HG02840 (cell line): ENCODE data around the gene MMP13.
"Not testable (repeated sequence)": the region's sequence is repeated elsewhere in the genome, so short reads cannot be mapped to it uniquely, and the experiment has no call there.

ENCODE experiments used
- ATAC-seq: cut with Tn5 transposase; IDR thresholded peaks from one replicate; pipeline ENCODE4 v1.9.1; 2021; ENCODE audit warnings: mild to moderate bottlenecking, moderate library complexity, moderate number of reproducible peaks; ENCODE audit not compliant: unreplicated experiment, low FRiP score

MMP13 gene

GRCh38 chr11:102955624-102956023 is at the start of gene MMP13:
MMP13 (minus strand) TSS chr11:102955732; CDS start chr11:102955705, 27 bp downstream.
- no peak for ATAC-seq

DNA sequence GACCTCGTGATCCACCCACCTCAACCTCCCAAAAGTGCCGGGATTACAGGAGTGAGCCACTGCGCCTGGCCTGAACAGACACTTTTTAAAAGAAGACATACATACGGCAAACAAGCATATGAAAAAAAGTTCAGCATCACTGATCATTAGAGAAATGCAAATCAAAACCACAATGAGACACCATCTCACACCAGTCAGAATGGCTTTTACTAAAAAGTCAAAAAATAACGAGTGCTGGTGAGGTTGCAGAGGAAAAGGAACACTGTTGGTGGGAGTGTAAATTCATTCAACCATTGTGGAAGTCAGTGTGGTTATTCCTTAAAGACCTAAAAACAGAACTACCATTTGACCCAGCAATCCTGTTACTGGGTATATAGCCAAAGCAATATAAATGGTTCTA is 48.7 kb upstream of the MMP13 start:
- not testable (repeated sequence) for ATAC-seq

- no peak for ATAC-seq
Measured at GRCh38 chr11:102994105-102994504, 38.6 kb upstream of the MMP13 start.

GRCh38 chr11:102991776-102992175 is 36.2 kb upstream of the MMP13 start:
- ATAC-seq = no peak

- no peak for ATAC-seq
Measured at GRCh38 chr11:102990145-102990544, 34.6 kb upstream of the MMP13 start.

DNA sequence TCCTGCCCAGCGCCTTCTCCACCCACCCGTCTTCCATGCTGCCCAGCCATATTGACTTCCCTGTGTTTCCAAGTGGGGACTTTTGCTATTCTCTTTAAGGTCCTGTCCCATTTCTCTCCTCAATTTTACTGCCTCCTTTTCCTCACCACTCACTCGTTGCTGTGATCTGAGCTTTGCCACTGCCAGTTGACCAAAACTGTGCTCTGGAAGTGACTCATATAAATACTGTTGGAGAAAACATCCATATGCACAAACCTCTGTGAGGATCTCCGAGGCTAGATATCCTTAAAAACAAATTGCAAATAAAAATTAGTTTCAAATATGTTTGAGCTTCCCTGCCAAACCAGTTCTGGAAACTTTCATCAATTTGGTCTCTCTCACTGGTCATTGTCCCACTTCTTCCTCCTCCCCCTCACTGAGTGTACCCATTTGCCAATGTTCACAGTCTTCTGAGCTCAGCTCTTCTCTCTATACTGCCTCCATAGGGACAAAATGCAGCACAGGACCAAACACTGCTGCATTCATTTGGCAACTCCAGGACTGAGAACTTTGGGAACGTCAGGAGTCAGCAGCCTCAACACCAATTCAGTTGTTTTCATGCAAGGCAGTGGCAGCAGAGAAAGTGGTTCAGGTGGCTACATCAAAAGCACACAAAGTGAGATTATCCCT is 34.0 kb upstream of the MMP13 start:
- ATAC-seq = no peak

- ATAC-seq = no peak
Measured at GRCh38 chr11:102986815-102987214, 31.3 kb upstream of the MMP13 start.

GRCh38 chr11:102985850-102986249 is 30.3 kb upstream of the MMP13 start:
- ATAC-seq = no peak

DNA sequence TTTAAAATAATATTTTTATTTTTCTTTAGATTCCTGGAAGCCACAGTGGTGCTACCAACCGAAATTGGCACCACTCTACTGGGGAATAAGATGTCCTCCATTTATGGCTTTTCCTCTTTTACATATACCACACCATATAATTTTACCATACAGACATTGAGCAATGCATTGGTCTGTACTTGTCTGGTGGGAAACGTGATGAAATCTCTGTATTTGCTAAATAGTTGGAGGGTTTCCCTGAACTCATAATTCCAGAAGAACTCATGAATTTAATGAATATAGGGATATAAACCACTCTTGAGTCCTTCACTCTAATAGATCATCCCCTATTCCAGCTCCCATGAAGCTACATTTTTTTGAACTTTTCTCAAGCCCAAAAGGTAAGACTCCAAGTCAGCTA is 28.0 kb upstream of the MMP13 start:
- ATAC-seq = no peak

GRCh38 chr11:102981324-102981910 is 25.9 kb upstream of the MMP13 start:
- no peak for ATAC-seq

GRCh38 chr11:102974552-102975280 is 19.2 kb upstream of the MMP13 start:
- ATAC-seq = no peak

- not testable (repeated sequence) for ATAC-seq
Measured at GRCh38 chr11:102973698-102974097, 18.2 kb upstream of the MMP13 start.

DNA sequence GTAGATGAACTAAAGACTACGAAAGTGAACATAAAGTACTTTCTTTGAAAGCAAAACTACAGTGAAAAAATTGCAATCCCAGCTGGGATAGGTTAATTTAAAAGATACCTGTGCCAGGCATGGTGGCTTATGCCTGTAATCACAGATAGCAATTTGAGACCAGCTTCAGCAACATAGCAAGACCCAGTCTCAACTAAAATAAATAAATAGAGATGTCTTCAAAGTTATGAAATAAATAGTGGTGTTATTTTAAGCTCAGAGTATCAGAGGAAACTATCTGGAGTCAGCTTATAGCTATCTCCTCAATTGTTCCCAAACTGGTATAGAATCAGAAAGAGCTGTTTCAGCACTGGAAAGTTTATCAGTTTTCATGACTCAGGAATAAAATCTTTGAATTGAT is 17.3 kb upstream of the MMP13 start:
- ATAC-seq = no peak

- ATAC-seq = no peak
Measured at GRCh38 chr11:102971766-102972165, 16.2 kb upstream of the MMP13 start.

DNA sequence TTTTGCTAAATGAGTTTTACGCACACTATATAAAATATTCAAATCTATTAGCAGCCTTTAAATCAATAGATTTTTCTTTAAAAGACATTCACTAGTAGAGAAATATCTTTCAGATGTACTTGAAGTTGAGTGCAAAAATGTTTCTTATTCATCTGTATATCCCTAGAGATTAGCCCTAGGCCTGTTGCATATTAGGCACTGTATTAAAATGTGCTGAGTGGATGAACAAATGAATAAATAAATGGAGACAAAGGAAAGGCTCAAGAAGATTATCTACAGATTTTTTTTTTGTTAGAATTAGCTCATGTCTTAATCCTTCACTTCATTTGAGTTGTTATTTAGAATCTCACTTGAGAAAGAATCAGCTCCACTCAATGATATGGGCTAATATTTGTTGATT is 12.0 kb upstream of the MMP13 start:
- no peak for ATAC-seq

DNA sequence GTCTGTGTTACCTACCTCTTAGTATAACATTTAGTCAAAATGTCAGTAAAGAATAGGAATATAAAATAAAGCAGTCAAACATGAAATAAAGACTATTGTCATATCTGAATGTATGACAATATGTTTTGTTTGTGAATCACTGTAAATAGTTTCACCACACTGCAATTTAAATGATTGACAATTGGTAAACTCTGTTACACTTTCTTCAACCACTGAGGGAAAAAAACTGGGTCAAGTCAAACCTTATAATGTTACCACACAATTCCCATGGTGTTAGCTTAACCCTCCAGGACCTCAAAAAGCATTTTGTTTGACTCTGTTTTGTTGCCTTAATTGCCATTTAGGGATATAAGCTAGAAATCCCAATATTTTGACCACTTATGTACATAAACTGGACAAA is 10.5 kb upstream of the MMP13 start:
- ATAC-seq = no peak

DNA sequence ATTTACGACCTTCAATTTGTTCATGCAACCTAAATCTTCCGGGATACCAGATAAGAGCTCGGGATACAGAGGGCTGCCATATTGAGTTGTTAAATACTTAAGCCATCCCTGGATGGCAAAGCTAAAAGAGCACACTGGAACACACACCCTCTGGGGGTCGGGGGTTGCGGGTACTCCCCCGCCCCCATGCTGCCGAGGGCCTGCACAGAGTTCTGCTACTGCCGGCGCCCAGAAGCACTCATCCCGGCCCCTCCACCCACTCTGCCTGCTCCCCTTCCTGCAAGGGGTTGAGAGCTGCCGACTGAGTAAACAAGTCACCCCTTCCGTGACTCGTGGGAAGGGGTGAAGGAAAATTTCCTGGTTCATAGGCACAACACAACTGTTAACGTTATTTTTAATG is 9.3 kb upstream of the MMP13 start:
- no peak for ATAC-seq

- no peak for ATAC-seq
Measured at GRCh38 chr11:102957953-102958352, 2.4 kb upstream of the MMP13 start.

DNA sequence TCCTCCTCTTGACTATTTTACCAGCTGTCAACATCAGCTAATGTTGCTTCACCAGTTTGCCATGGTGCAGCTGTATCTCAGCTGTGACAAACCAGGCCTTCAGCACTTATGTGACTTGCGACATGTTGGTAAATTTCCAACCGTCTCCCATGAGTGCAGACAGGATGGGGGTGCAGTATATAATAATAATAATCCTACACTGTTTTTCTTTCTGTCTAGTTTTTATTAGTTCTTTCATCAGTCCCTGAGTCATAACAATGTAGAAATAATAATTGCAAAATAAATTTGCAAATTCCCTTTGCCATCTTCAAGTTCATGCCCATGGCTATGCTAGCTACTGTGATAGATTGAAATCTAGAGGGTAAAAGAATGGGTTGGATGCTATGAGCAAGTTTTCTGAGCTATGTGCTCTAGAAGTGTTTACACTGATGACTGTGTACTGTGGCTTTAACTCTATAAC is 4.9 kb downstream of the MMP13 start:
- no peak for ATAC-seq

DNA sequence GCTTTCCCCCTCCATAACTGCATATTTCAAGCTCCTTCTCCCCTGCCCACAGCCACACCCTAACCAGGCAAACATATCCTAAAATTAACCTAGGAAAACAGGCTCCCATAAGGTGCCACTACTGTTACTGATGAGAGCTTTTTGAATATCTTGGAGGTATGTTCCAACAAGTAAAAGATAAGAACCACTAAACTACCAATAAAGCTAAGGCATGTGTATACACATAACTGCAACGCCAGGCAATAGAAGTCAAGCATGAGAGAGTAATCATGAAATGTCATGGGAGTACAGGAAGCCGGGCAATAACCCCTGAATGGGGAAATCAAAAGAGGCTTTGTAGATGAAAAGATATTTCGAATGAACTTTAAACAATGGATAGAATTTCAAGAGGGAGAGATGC is 9.3 kb downstream of the MMP13 start:
- ATAC-seq = no peak

DNA sequence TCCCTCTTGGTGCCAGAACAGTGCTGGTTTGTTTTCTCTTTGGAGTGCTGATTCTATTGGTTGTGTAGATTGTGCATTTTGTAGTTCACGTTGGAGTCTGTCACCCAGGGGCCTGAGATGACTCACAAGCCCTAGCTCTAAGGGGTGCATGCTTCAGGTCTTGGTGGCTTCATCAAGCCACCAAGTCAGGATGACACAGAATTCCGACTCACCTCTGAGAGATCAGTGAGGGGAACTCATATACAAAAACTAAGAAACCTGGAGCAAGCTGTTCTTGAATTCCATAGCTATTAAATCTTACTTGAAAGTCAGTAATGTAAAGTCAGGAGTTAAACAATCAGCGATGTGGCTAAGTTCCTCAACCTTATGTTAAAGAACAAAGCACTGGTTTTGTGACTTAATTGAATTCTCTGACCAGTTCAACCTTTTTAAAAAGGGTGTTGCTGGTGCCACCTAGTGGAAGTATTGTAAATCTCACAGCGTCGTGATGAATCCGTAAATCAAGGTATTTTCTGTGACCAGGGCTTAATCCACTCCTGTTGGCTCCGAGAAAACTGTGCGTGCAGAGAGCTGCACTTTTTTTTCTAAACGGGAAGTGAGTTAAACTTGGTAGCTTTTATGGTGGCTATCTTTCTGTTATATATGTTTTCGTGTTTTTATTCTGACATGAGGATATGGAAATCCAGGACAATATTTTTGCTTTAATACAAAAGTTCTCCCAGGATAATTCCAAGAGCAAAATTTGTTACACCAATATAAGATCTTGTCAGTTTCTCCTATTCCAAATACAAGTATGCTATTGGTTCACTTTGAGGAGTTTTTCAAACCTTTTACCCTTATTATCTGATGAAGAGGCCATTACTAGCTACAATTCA is 14.6 kb downstream of the MMP13 start:
- ATAC-seq = peak; percentile 75
